Activated CD4-positive, alpha-beta T cell treated with anti-CD3 and anti-CD28 coated beads for 24 hours (primary cell): ENCODE results near the gene CASQ1.

Experiments used
- DNase-seq, 2 donors: peaks; one replicate each; pipeline ENCODE4 v3.0.0-alpha.2; 2020; ENCODE audit warnings: low read depth in 2 of 2

Gene CASQ1

GRCh38 chr1:160226623-160227022 is 36.2 kb downstream of the CASQ1 start:
- DNase-seq = no peak

- no peak for DNase-seq
Measured at GRCh38 chr1:160227034-160227433, 36.7 kb downstream of the CASQ1 start.

- DNase-seq = no peak
Measured at GRCh38 chr1:160227561-160227960, 37.2 kb downstream of the CASQ1 start.

DNA sequence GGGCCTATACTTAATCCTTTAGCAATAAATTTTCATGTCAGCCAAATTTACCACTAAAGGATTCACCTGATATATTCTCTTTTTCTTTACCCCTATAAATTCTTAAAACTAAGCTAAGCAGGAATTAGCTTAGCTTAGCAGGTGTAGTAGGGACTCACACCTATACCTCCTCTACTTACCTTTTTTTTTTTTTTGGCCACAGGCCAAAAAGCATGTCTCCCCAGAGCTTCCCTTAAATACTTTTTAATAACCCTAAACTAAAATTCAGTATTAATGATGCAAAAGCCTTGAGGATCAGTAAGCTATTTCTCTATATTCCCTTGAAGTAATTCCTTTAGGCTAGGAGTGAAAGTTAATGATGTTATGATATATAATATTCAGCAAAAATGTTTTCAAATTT is 38.1 kb downstream of the CASQ1 start:
- DNase-seq = no peak

- no peak for DNase-seq
Measured at GRCh38 chr1:160232911-160233310, 42.5 kb downstream of the CASQ1 start.

DNA sequence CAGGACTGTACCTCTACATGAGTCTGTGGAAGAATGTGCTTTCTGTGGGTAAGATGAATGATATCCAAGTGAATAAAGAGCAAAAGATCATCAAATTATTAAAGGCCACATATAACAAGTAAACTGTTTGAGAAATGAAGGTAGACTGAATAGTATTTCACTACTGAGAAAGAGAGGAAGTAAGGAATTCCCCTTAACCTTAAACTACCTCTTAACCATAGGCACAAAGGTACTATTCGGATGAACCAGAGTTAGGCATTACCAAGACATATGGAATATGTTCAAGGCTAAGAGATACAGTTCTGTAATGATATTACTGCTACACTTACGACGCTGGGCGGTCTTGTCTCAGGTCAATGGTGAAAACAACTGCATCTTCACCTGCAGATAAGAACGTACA is 46.4 kb downstream of the CASQ1 start:
- no peak for DNase-seq

- no peak for DNase-seq
Measured at GRCh38 chr1:160237558-160237957, 47.2 kb downstream of the CASQ1 start.

GRCh38 chr1:160238408-160238807 is 48.0 kb downstream of the CASQ1 start:
- no peak for DNase-seq

- DNase-seq = no peak
Measured at GRCh38 chr1:160239582-160240299, 49.4 kb downstream of the CASQ1 start.

DNA sequence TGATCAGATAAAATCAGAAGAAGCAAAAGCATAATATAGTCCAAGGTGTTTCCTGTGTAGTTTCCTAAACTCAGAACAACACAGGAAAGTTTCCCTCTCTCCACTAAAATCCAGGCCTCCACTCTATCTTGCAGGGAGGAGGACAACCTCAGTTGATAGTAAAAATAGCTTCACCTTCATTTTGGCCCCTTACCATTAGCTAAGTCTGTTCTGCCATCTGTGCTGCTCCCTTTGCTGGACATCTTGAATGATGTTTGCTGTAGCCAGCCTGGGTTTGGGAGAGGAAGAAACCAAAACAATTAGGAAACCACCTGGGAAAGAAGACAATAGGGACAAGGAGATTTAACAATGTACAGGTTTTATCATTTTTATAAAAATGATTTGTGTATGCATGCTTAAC is 53.4 kb downstream of the CASQ1 start:
- DNase-seq = no peak

GRCh38 chr1:160244209-160244608 is 53.8 kb downstream of the CASQ1 start:
- DNase-seq = no peak

DNA sequence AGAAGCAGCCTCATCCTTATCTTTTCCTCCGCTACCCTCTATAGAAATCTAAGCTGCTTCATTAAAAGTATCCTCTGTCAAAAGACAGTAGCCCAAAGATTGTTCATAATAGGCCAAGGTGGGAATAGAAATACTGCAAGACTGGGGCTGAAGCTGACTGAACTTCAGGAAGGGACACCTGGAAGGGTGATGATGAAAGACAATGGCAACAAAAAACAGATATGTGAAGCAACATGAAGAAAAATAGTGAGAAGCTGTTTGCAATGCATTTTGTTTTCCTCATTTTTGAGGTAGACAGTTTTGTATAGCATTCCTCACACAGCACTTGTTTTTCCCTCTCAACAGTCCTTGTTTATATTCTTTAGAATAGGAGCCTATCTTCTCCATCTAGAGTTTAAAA is 55.1 kb downstream of the CASQ1 start:
- no peak for DNase-seq

DNA sequence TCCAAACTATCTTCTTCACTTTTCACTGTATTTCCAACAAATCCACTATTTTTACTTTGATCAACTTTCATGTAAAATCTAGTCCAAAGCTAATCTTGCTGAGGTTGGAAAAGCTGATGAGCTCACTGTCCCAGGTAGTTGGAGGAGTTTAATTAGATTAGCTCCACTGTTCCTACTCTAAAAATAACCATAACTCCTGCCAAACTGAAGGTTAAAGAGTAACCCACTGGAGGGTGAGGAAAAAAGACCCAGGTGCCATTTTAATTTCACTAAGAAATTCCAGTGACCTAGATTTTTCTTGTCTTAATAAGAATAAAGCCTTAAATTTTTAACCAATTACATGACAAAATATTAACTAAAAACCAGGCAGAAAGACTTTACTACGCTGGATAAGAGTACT is 56.7 kb downstream of the CASQ1 start:
- no peak for DNase-seq

- no peak for DNase-seq
Measured at GRCh38 chr1:160251011-160251410, 60.6 kb downstream of the CASQ1 start.
